Vagina (tissue), 2 donors: Measurements from ENCODE around the gene MMP7.

Experiments
- POLR2A ChIP-seq, 2 donors: fragments of 450-650 bp; IDR thresholded peaks; one replicate each; pipeline ENCODE4 v1.6.1; 2017; ENCODE audit warnings: antibody characterized with exemption in 2 of 2, mild to moderate bottlenecking in 2 of 2, moderate library complexity in 2 of 2
- POLR2AphosphoS5 ChIP-seq, 2 donors: sonication (generic); formaldehyde crosslinking; IDR thresholded peaks; one replicate each; pipeline ENCODE4 v1.9.0; 2017; ENCODE audit warnings: antibody characterized with exemption in 2 of 2, mild to moderate bottlenecking in 2 of 2, low read depth in 1 of 2; ENCODE audit not compliant: insufficient read depth in 1 of 2
- TF ChIP-seq, protein P1 (sequence below), 3 experiments: fragments of 450-650 bp in 2 of 3; fragments of 200-600 bp in 1 of 3; sonication (generic) in 1 of 3; IDR thresholded peaks; one replicate each; pipeline ENCODE4 v1.5.1; 2017 to 2019; ENCODE audit warnings: antibody characterized with exemption in 3 of 3, mild to moderate bottlenecking in 2 of 3, moderate library complexity in 2 of 3

DNA sequence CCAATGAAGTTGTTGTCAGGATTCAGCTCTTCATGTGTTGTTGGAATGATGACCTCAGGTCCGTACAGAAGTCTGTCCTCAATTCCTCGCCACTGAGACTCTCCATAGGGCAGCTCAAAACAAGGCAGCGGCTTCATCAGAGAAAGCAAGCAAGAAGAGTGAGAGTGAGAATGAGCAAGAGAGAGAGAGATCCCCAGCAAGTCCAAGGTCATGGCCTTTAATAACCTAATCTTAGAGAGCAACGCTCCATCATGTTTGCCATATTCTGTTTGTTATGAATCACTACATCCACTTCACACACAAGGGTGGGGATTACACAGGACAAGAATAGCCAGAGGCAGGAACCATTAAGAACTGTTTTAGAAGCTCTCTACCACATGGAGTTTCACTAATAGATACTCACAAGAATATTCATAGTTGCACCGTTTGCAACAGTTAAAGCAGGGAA lies 23.3 kb upstream of the MMP7 start:
- TF ChIP-seq POLR2AphosphoS5 (IDR thresholded peaks at IDR 0.05; ENCODE audit: insufficient read depth in 1 of 2, low read depth in 1 of 2) (peak in 1 of 2 donors; percentile 69), POLR2A (IDR thresholded peaks at IDR 0.05) (no peak)
- TF ChIP-seq, protein P1, sequence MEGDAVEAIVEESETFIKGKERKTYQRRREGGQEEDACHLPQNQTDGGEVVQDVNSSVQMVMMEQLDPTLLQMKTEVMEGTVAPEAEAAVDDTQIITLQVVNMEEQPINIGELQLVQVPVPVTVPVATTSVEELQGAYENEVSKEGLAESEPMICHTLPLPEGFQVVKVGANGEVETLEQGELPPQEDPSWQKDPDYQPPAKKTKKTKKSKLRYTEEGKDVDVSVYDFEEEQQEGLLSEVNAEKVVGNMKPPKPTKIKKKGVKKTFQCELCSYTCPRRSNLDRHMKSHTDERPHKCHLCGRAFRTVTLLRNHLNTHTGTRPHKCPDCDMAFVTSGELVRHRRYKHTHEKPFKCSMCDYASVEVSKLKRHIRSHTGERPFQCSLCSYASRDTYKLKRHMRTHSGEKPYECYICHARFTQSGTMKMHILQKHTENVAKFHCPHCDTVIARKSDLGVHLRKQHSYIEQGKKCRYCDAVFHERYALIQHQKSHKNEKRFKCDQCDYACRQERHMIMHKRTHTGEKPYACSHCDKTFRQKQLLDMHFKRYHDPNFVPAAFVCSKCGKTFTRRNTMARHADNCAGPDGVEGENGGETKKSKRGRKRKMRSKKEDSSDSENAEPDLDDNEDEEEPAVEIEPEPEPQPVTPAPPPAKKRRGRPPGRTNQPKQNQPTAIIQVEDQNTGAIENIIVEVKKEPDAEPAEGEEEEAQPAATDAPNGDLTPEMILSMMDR (IDR thresholded peaks at IDR 0.05), result no peak
